ENCODE data around the gene DHRS9.

DNA sequence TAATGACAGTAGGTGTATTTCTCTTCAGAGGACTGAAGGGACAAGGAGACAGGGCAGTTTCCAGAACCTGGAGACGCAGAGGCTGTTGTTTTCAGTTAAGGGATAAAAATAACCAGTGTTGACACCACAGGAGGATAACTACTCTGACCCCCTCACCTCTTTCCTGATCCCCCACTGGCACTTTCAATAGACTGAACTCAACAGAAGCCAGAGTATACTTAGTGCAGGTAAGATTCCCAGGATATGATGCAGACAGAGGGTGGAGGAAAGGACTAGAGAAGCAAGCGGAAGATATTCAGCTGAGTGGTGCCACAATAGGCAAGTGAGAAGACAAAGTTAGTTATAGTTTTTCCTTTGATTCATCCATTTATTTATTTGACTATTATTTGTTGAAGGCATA, 19.8 kb downstream of the DHRS9 start:
- TF ChIP-seq, protein P1, sequence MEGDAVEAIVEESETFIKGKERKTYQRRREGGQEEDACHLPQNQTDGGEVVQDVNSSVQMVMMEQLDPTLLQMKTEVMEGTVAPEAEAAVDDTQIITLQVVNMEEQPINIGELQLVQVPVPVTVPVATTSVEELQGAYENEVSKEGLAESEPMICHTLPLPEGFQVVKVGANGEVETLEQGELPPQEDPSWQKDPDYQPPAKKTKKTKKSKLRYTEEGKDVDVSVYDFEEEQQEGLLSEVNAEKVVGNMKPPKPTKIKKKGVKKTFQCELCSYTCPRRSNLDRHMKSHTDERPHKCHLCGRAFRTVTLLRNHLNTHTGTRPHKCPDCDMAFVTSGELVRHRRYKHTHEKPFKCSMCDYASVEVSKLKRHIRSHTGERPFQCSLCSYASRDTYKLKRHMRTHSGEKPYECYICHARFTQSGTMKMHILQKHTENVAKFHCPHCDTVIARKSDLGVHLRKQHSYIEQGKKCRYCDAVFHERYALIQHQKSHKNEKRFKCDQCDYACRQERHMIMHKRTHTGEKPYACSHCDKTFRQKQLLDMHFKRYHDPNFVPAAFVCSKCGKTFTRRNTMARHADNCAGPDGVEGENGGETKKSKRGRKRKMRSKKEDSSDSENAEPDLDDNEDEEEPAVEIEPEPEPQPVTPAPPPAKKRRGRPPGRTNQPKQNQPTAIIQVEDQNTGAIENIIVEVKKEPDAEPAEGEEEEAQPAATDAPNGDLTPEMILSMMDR (IDR thresholded peaks at IDR 0.05) = no peak
- TF ChIP-seq EP300 (IDR thresholded peaks at IDR 0.05) (no peak), SREBF2 (IDR thresholded peaks at IDR 0.05) (no peak), RAD21 (conservative IDR thresholded peaks at IDR 0.05 in 1 of 2, IDR thresholded peaks at IDR 0.05 in 1 of 2) (no peak), POLR2A (IDR thresholded peaks at IDR 0.05; ENCODE audit: low read length) (no peak), CBX2 (IDR thresholded peaks at IDR 0.05; ENCODE audit: borderline replicate concordance, low read depth) (no peak)
